ENCODE results near the gene GPC5. TPM values are rescaled to one million over a fixed set of nuclear protein-coding genes. Genes with fewer than 3 reads are reported as not detected.

Gene GPC5
- total and polyA plus RNA-seq, 2 of the 8 experiments (the other 6 are each of a cell fraction or from before 2014, with no cell fraction given): 0.20 to 0.39 TPM

GRCh38 chr13:91797567-91797966 is 399.1 kb downstream of the GPC5 start (continued):
- TF ChIP-seq CHD7 (IDR thresholded peaks at IDR 0.05; ENCODE audit: insufficient replicate concordance, low read length) (no peak), RFX5 (IDR thresholded peaks at IDR 0.05; ENCODE audit: borderline replicate concordance, low read depth, low read length) (no peak), SIN3A (conservative IDR thresholded peaks at IDR 0.05 in 1 of 2, IDR thresholded peaks at IDR 0.05 in 1 of 2; ENCODE audit: low read depth in 1 of 2, low read length in 2 of 2) (no peak), ASH2L (IDR thresholded peaks at IDR 0.05; ENCODE audit: low read length) (no peak), RXRA (IDR thresholded peaks at IDR 0.05; ENCODE audit: insufficient read depth, low read depth, low read length) (no peak), ATF3 (IDR thresholded peaks at IDR 0.05; ENCODE audit: insufficient read depth, low read depth, low read length) (no peak), EP300 (IDR thresholded peaks at IDR 0.05; ENCODE audit: borderline replicate concordance in 1 of 2, low read depth in 2 of 2, low read length in 2 of 2) (no peak), TBP (IDR thresholded peaks at IDR 0.05; ENCODE audit: low read depth, low read length) (no peak), KDM1A (IDR thresholded peaks at IDR 0.05; ENCODE audit: borderline replicate concordance, low read length) (no peak), BCL11A (IDR thresholded peaks at IDR 0.05; ENCODE audit: low read depth in 2 of 2, low read length in 2 of 2) (no peak), EGR1 (IDR thresholded peaks at IDR 0.05; ENCODE audit: borderline replicate concordance, low read depth, low read length) (no peak)

All from H1 (cell line).